K562 (cell line): ENCODE results near the gene SRPK1. TPM values are rescaled to one million over a fixed set of nuclear protein-coding genes. Genes with fewer than 3 reads are reported as not detected.

Experiments
- CREBBP ChIP-seq: IDR thresholded peaks from one replicate; pipeline ENCODE4 v1.6.1; 2012; ENCODE audit warnings: low read depth, mild to moderate bottlenecking, control low read depth, inconsistent platforms, low read length
- ETV6 ChIP-seq, 3 experiments: fragments of 150-350 bp in 1 of 3; sonication (generic) in 1 of 3; formaldehyde crosslinking in 1 of 3; IDR thresholded peaks; 2 replicates each; pipeline versions ENCODE4 v1.6.1 to v1.8.0; 2014 to 2022; ENCODE audit warnings: borderline replicate concordance in 2 of 3, low read depth in 2 of 3, antibody characterized with exemption in 1 of 3, low read length in 1 of 3, mild to moderate bottlenecking in 1 of 3, missing genetic modification reagents in 1 of 3
- HDAC8 ChIP-seq: fragments of 450-650 bp; IDR thresholded peaks from 2 replicates; pipeline ENCODE4 v1.6.1; 2016; ENCODE audit warnings: mild to moderate bottlenecking, missing genetic modification characterization, moderate library complexity, missing compliant biosample characterization
- HNRNPH1 ChIP-seq: fragments of 200-400 bp; formaldehyde crosslinking; optimal IDR thresholded peaks from 2 replicates; pipeline ENCODE3; 2017; ENCODE audit warnings: low read depth, mild to moderate bottlenecking, low read length, moderate library complexity
- JUN ChIP-seq, 2 experiments: sonication (generic) in 1 of 2; formaldehyde crosslinking in 1 of 2; IDR thresholded peaks; 2 replicates each; pipeline versions ENCODE4 v1.6.1 to v1.8.0; 2012 to 2022; ENCODE audit warnings: borderline replicate concordance in 2 of 2, mild to moderate bottlenecking in 2 of 2, improper control_type of control experiment in 1 of 2, low read depth in 1 of 2, low read length in 1 of 2, missing genetic modification reagents in 1 of 2
- MCM7 ChIP-seq, 2 experiments: fragments of 450-650 bp; IDR thresholded peaks; 2 replicates each; pipeline ENCODE4 v1.6.1; 2016 to 2018
- NCOA4 ChIP-seq: fragments of 450-650 bp; IDR thresholded peaks from 2 replicates; pipeline ENCODE4 v1.6.1; 2018; ENCODE audit warnings: mild to moderate bottlenecking; ENCODE audit not compliant: partially characterized antibody
- RB1 ChIP-seq: fragments of 450-650 bp; IDR thresholded peaks from 2 replicates; pipeline ENCODE4 v1.6.1; 2017; ENCODE audit warnings: low read depth, mild to moderate bottlenecking
- ZKSCAN1 ChIP-seq: fragments of 150-350 bp; IDR thresholded peaks from 2 replicates; pipeline ENCODE4 v1.6.1; 2016; ENCODE audit warnings: low read depth, low read length
- ZNF197 ChIP-seq: fragments of 200-800 bp; sonication (Bioruptor generic); IDR thresholded peaks from 2 replicates; pipeline ENCODE4 v1.6.1; 2016; ENCODE audit warnings: low read depth, missing genetic modification characterization, missing compliant biosample characterization
- polyA plus RNA-seq, 8 experiments: library from polyadenylated mRNA; depleted of rRNA in 4 of 8; stranded (reverse) in 5 of 8; unstranded in 3 of 8; fragments of >200 nt; fragmentation: Nextera tagmentation in 2 of 8; fragmentation: Illumina TruSeq in 1 of 8; extraction: Ambion mirVana in 2 of 8; extraction: Trizol in 1 of 8; gene quantifications; 2 replicates each; pipeline versions ENCODE4 v1.2.1 to v1.2.3, GENCODE V29; 2011 to 2014; ENCODE audit warnings: inconsistent platforms in 1 of 8, missing spikeins in 1 of 8
- total RNA-seq, 7 experiments: library from RNA; depleted of rRNA in 6 of 7; stranded (reverse); fragments of >200 nt in 6 of 7; fragmentation: Illumina TruSeq in 2 of 7; extraction: Trizol in 2 of 7; gene quantifications; 2 replicates each; pipeline versions ENCODE4 v1.2.1 to v1.2.3, GENCODE V29; 2011 to 2021; ENCODE audit warnings: low replicate concordance in 1 of 7
- TF ChIP-seq, protein P1 (sequence below): sonication (generic); formaldehyde crosslinking; IDR thresholded peaks from 2 replicates; pipeline ENCODE4 v1.9.0; 2022; ENCODE audit warnings: mild to moderate bottlenecking, missing genetic modification reagents
- TF ChIP-seq, protein P2 (sequence below): fragments of 450-650 bp; conservative IDR thresholded peaks from 2 replicates; pipeline ENCODE4 v1.6.1; 2016; ENCODE audit warnings: missing genetic modification characterization, low read depth, mild to moderate bottlenecking, control low read depth, missing compliant biosample characterization

SRPK1 gene
- total and polyA plus RNA-seq, 9 of the 15 experiments (the other 6 are each of a cell fraction or from before 2014, with no cell fraction given) = 99.6 to 185 (median 159) TPM

DNA sequence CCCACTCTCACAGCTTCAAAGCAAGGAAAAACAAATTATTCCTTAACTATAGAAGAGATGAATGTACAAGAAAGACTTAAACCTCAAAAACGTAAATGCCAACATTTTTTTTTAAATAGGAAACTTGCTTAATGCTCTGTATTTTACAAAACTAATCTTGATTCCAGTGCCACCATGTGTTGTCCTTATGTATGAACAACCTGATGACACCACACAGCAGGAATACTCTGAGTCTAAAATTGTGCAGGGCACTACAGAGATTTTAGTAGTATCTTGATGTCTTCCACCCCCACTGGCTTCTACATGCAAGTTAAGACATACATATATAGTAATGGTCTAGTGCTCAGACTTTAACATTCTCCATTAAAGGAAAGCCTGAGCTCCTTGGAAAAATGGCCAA is 46.2 kb downstream of the SRPK1 start (continued):
- TF ChIP-seq, protein P1, sequence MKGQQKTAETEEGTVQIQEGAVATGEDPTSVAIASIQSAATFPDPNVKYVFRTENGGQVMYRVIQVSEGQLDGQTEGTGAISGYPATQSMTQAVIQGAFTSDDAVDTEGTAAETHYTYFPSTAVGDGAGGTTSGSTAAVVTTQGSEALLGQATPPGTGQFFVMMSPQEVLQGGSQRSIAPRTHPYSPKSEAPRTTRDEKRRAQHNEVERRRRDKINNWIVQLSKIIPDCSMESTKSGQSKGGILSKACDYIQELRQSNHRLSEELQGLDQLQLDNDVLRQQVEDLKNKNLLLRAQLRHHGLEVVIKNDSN (CRISPR knock-in tag) = no peak
- TF ChIP-seq NCOA4 (no peak), ZKSCAN1 (no peak), HNRNPH1 (no peak), ETV6 (IDR thresholded peaks at IDR 0.05; ENCODE audit: borderline replicate concordance in 1 of 2, low read depth in 2 of 2, low read length in 1 of 2) (no peak), ETV6 (CRISPR knock-in tag; IDR thresholded peaks at IDR 0.05; ENCODE audit: borderline replicate concordance) (no peak), HDAC8 (tag) (no peak), JUN (IDR thresholded peaks at IDR 0.05; ENCODE audit: borderline replicate concordance, low read depth, low read length) (no peak), JUN (CRISPR knock-in tag; IDR thresholded peaks at IDR 0.05; ENCODE audit: borderline replicate concordance) (no peak), ZNF197 (CRISPR knock-in tag) (no peak), MCM7 (IDR thresholded peaks at IDR 0.05) (no peak), CREBBP (no peak), RB1 (no peak)
- TF ChIP-seq, protein P2, sequence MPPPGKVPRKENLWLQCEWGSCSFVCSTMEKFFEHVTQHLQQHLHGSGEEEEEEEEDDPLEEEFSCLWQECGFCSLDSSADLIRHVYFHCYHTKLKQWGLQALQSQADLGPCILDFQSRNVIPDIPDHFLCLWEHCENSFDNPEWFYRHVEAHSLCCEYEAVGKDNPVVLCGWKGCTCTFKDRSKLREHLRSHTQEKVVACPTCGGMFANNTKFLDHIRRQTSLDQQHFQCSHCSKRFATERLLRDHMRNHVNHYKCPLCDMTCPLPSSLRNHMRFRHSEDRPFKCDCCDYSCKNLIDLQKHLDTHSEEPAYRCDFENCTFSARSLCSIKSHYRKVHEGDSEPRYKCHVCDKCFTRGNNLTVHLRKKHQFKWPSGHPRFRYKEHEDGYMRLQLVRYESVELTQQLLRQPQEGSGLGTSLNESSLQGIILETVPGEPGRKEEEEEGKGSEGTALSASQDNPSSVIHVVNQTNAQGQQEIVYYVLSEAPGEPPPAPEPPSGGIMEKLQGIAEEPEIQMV = no peak
- TF ChIP-seq, all 486 proteins: peak for 0
